NCI-H2107 (cell line): ENCODE results near the gene DNMT3L.
"Not testable (repeated sequence)": the region's sequence is repeated elsewhere in the genome, so short reads cannot be mapped to it uniquely, and the experiment has no call there.

ENCODE experiments used
- DNase-seq: peaks from one replicate; lab custom pipeline; 2025; lab: John Stamatoyannopoulos, UW

The DNMT3L gene

DNA sequence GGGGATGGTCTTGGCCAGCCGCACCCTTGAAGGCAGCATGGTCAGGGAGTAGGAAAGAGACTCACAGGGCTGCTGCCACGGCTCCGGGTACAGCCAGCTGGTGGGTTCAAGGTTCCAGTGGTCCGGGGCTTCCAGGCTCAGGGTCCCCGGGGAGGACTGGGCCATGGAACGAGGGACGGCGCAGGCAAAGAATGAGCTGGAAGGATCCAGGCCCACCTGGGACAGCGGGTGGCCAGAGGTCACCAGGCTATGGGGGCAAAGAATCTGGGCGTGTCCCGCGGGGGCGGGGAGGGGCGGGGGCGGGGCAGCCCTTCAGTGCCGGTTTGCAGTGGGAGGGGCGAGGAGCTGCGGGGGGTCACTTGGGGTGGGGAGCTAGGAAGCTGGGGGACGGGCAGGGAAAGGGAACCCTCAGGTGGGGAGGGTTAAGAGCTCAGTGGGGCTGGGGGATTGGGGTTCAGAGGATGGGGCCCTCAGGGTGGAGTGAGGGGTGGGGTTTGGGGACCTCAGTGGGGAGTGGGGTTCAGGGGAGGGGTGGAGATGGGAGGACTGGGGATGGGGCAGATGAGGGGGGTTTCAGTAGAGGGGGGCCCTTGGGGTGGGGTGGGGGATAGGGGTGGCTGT is at the start of gene DNMT3L:
Gene DNMT3L (minus strand): TSS at position 223 of the 621 bp plus-strand sequence. CDS start 638 bp downstream, outside the sequence.
- no peak for DNase-seq

DNA sequence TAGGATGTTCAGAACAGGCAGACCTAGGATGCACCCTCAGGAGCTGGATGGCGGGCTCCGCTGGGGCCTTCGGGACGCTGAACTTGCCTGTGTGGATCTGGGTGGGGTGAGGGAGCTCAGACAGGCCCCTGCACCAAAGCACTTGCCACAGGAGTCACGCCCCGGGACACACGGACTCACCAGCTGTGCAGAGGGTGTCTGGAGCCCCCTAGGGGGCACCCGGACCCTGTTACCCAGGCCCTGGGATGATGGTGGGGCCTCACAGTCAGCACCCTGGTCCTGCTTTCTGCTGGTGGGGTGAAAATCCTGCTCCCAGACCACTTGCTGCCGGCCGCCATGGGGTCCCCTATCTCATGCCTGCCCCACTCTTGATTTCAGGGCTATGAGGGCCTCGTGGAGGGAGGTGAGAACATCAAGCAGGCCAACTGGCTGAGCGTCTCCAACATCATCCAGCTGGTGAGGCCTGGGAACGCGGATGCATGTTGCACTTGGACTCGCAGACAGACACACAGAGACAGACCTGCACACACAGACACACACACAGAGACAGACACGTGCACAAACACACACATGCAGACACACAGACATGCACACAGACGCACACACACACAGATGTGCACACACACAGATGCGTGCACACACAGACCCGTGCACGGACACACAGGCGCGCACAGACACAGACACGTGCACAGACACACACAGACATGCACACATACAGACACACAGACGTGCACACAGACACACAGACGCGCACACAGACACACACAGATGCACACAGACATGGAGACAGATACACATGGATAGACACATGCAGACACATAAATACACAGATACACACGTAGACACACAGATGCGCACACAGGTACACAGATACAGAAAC is 49.2 kb upstream of the DNMT3L start:
- no peak for DNase-seq

DNA sequence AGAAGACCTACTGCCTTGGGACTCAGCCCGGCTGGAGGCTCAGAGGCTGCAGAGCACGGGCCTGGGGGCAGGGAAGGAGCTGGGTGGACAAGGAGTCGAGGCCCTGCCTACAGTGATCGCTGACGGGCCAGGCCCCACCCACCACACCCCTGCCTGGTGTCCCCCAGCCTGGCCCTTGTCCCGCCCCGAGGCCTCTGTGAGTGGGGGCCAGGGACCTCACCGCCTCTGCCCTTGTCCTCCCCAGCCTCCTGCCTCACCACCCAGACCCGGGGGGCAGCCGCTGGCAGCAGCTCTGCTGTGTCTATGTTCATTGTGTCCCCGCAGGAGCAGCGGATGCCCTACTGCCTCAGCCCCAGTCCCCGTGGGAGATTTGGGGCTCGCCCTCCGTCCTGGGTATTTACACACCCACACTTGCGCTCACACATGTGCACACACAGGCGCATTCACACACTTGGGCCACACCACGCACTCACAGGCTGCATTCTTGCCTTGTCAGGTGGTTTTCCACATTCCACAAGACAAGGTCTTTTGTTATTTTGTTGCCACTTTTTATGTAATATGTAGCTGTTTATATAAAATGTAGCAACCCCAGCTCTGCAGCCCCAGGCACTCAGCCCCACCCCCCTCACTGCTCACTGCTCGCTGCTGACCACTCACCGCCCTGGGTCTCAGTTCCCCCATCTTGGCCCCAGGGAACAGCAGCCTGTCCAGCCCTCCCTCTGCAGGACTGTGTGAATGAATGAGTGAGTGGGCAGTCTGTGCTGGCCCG is 45.4 kb upstream of the DNMT3L start:
- DNase-seq, result no peak

DNA sequence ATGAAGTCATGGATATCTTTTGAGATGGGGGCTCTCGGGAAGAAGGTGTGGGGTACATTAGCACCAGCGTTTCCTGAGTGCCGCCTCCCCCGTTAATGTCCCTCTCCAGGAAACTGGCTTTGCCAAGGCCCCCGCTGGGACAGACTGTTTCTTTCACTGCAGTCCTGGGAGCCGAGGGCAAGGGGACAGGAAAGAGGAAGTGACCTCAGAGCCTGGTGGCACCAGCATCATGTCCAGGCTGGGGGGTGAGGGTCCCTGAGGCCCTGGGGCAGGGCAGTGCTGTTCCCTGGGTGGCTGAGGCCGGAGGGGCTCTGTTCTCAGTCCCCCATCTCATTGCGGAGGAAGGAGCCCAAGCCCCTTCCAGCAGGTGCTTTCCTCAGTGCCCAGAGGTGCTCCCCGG is 44.0 kb upstream of the DNMT3L start:
- DNase-seq, result no peak

DNA sequence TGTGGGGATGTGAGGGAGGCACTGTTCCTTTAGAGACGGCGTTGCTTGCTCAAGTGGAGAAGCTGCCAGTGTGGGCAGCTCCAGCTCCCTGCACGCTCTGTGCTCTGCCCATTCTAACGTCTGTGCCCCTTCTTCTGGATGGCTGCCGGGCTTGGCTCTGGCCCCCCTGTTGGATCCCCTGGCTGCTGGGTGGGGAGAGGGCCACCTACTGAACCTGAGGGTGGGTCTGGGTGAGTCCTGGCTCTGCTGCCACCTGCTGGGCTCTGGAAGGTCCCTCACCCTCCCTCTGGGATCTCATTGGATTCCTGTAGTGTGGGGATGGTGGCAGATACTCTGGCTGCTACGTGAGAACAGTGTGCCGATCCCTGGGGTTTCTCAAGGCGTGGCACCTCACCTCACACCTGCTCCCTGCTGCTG is 43.2 kb upstream of the DNMT3L start:
- DNase-seq, result peak; percentile 32

DNA sequence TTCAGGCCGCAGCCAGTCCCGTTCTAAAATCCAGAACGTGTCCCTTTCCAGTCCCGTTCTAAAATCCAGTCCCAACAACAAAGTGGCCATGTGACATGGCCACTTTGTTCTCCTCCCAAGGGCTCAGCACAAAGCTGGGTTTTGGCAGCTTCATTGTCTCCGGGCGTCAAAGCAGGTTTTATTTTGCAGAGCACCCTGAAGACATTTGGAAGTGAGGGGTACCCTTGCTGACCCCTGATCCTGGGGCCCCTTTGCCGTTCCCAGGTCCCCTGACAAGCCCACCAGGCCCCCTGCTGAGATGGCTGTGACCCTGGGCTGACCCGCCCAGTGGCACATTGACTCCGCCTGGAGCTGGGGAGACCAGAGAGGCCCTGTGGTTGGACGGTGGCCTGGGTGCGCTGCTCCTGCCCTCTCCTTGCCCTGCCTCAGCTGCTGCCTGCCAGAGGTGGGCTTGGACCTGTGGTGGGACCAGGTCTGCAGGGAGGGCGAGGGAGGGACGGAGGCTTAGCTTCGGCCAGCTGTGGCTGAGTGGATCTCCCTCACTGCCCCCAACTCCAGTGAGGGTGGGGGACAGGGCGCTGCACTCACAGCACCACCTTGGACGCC is 42.4 kb upstream of the DNMT3L start:
- DNase-seq, result no peak

DNA sequence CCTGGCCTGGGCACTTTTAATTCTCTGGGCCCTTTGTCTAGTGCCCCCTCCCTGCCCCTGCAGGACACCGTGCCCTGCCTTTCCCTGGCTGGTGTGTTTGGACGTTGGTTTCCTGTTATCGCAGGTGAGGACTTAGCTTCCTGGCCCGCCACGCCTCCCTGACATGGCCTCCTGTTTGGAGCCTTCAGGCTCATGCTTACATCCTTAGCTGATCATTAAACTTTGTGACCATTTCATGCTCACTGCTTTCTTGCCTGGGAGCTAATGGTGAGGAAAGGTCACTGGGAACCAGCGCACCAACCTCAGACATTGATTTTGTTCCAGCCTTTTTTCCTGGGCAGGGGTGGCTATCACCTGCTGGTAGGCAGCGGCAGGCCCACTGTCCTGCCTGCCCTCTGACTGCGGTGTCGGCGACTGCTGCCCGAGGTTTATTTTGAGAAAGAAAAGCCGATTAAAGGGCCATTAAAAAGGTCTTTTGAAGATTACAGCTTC is 41.8 kb upstream of the DNMT3L start:
- DNase-seq, result no peak

DNA sequence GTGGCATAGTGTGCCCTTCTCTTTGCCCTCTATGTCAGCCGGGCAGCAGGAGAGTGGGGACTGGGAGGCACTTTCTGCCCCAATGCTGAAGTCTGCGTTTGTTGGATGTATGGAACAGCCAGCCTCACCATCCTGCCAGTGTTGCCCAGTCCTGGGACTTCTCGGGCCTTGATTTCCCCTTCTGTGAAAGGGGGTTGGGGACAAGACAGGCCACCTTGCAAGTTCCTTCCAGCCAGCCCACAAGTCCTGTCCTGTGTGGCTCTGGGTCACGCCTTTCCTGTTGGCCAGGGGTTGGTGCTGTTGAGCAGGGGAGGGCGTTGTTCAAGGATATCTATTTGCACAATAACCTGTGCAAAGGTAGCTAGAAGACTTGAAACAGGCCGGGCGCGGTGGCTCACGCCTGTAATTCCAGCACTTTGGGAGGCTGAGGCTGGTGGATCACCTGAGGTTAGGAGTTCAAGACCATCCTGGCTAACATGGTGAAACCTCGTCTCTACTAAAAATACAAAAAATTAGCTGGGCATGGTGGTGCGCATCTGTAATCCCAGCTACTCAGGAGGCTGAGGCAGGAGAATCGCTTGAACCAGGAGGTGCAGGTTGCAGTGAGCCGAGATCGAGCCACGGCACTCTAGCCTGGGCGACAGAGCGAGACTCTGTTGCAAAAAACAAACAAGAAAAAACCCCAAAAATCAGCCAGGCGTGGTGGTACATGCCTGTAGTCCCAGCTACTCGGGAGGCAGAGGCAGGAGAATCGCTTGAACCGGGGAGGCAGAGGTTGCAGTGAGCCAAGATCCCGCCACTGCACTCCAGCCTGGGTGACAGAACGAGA is 41.1 kb upstream of the DNMT3L start:
- DNase-seq, result not testable (repeated sequence)

DNA sequence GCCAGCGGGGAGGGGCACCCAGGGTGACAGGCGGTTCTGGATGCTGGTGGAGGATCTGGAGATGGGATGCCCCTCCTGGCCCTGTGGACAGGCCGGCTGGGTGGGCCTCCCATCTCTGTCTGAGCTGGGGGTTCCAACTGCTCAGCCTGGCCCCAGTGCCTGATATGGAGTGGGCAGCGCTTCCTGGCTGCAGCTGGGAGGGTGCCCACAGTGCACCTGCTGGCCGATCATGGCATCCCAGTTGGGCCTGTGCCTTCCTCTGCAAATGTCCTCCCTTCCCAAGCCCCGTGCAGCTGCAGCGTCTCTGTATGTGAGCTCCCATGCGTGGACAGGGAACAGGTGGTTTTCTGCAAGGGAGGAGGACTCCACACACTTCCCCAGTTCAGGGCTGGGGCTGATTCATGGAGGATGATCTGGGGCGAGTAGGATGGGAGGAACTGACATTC is 40.3 kb upstream of the DNMT3L start:
- DNase-seq, result peak; percentile 62

DNA sequence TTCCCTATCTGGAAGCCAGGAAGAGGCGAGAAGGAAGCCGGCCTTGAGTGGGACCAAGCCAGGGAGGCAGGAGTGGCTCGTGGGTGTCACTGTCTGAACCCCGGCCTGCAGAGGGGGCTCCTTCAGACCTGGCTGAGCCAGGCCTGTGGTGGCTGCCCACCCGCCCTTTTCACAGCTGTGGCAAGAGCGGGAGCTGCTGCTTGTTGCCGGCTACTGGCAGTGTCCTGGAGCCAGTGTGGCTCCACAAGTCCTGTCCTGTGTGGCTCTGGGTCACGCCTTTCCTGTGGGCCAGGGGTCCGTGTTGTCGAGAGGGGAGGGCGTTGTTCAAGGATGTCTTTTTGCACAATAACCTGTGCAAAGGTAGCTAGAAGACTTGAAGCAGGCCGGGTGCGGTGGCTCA is 39.4 kb upstream of the DNMT3L start:
- no peak for DNase-seq

DNA sequence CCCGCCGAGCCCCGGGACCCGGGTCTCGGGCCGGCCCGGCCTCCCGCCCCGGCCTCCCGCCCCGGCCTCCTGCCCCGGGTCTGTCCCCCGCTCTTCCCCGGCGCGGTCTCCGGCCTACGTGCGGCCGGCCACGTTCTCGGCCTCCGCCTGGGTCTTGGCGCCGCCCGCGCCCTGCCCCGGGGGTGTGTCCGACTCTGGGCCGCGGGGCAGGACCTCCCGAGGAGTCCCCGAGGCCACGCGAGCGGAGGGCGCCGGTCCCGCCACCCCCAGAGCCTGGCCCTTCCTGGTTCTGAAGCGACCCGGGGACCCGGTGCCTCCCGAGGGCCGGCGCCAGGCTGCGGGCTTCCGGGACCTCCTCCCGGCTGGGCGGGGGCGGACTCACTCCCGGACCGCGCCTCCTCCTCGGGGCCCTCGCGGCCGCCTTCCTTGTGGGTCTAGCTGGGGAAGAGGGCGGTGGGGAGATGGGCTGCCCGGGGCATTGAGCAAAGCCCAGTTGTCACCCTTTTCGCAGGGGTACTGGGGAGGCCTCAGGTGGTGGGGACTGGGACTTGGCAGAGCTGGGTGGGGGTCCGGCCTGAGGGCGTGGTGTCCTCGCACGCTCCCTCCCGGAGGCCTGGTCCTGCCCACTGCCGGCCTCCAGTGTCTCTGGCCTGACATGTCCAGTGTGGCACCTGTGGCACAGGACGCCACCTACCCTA is 38.7 kb upstream of the DNMT3L start:
- peak; percentile 31 for DNase-seq

DNA sequence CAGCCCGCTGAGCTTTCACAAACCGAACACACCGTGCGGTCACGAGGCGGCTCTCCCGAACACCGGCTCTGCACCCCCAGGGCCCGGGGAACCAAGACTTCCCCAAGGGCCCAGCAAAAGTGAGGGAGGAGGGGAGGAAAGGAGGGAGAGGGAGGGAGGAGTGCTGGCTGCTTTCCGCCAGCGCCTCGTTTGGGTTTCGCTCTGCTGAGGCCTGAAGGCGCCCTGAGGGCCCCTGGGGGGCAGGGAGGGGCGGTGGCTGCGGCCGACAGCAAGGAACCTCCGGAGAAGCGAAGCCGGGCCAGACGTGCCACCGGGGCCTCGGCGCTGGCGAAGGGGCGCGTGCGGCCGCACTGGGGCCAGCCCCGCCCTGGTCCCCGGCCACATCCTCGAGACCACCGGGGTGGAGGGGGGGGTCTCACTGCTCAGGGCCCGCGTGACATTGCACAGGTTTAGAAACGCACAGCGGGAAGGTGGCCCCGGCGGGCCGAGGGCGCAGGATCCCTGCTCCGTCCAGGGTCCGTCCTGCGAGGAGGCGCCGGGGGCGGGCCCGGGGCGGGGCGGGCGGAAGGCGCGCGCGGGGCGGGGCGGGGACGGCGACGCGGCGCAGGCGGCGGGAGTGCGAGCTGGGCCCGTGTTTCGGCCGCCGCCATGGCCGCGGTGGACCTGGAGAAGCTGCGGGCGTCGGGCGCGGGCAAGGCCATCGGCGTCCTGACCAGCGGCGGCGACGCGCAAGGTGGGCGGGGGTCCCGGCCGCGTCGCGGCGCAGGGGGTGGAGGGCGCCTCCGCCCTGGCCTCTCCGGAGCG is 38.0 kb upstream of the DNMT3L start, which contains the start of gene PFKL:
Gene PFKL (plus strand): TSS at position 596 of the 804 bp plus-strand sequence. CDS start 53 bp downstream, at position 649.
- peak; percentile 37 for DNase-seq

DNA sequence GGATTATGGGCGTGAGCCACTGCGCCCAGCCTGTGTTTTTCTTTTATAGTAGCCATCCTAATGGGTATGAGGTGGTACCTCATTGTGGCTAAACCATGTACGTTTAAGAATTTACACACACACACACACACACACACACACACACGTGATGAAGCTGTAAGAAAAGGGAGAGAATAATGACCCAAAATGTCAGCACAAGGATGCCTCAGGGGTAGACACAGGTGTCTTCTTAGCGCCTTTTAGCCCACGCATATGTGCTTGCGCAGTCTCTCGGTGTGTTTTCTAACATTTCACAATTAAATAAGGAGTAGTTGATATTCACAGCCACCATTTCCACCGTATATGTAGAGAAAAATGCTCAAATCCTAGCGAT is 37.4 kb upstream of the DNMT3L start:
- DNase-seq, result no peak

DNA sequence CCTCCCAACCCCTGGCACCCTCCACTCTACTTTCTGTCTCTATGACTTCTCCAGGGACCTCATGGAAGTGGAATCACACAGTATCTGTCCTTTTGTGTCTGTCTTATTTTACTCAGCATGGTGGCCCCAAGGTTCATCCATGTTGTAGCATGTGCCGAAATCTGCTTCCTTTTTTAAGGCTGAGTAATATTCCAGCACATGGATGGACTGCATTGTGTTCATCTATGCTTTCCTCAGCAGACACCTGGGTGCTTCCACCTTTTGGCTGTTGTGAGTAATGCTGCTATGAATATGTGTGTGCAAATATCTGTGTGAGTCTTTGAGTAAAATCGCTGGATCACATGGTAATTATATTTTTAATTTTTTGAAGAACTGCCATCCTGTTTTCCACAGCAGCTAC is 36.6 kb upstream of the DNMT3L start:
- DNase-seq, result no peak

DNA sequence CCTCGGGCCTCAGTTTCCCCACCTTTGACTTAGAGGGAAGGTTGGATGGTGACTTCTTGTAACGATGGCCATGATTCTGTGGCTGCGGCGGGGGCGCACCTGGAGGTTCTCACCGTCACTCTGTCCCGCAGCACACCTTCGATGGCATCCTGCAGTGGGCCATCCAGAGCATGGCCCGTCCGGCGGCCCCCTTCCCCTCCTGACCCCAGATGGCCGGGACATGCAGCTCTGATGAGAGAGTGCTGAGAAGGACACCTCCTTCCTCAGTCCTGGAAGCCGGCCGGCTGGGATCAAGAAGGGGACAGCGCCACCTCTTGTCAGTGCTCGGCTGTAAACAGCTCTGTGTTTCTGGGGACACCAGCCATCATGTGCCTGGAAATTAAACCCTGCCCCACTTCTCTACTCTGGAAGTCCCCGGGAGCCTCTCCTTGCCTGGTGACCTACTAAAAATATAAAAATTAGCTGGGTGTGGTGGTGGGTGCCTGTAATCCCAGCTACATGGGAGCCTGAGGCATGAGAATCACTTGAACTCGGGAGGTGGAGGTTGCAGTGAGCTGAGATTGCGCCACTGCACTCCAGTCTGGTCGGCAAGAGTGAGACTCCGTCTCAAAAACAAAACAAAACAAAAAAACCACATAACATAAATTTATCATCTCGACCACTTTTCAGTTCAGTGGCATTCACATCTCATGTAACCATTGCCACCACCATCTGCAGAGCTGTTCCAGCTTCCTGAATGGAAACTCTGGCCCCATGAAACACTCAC is 36.0 kb upstream of the DNMT3L start:
- DNase-seq, result peak; percentile 65

DNA sequence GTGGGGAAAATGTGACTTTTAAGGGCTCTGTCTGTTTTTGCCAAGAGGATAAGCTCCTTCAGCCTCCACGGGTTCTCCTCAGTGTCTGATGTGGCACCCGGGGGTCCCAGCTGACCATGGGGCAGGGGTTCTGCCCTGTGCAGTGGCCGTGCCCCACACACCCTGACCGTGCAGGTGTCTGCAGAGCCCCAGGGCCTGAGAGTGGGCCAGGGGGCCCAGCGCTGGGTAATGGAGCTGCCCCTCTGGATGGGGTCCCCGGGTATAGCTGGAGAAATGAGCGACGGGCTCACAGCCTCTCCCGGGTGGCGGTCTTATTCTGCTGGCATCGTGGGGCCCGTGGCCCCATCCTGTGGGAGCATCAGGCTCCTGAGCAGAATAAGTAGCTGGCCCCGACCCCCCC is 35.2 kb upstream of the DNMT3L start:
- DNase-seq, result no peak

DNA sequence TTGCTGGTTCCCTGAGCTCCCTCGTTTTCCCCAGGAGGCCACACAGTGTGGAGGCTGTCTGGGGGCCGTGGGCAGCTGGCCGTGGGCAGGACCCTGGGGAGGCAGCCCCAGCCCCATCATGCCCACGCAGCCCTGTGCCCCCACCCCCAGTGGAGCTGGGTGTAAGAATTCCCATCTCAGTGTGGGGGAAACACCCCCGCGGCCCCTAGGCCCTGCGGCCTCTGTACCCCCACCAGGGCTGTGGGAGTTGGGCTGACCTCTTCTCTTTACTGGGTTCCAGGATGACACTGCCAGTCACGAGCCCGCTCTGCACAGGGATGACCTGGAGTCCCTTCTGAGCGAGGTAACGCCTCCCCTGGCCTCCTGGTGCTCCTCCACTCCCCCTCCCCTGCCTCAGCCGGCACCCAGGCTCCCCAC is 34.4 kb upstream of the DNMT3L start:
- no peak for DNase-seq

DNA sequence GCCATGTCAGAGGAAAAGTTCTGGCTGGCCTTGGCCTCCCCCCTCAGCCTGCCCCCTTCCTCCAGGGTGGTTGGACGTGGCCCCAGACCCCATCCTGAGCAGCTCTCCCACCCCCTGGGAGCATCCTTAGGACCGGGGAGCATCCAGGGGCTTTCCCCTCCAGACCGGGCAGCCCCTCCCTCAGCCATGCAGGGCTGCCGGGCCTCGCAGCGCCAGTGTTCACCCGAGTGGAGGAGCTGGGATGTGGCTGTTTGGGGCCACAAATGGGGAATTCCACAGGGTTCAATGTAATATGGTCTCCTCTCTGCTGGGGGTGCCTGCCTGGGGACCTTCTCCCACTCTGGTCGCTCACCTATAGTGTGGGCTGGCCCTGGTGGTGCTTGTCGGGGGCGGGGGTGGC is 33.9 kb upstream of the DNMT3L start:
- DNase-seq, result no peak

DNA sequence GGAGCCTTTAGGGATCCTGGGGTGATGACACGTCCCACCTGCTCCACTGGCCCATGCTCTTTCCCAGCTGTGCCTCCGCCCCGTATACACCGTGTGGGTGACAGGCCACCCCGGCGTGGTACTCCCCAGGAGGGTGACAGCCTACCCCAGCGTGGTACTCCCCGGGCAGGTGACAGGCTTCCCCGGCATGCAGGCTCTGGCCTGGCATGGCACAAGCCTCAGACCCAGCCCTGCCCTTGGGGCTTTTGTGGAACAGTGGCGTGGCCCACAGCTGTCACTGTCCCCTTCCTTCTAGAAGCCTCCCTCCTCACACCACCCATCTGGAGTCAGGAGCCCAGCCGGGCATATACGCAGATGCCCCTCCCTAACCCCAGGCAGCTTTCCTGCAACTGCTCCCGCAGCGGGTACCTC is 33.5 kb upstream of the DNMT3L start:
- DNase-seq, result peak; percentile 45
